ENCODE results near the gene ADAT1.
"Not testable (repeated sequence)": the region's sequence is repeated elsewhere in the genome, so short reads cannot be mapped to it uniquely, and the experiment has no call there.

The ADAT1 gene

DNA sequence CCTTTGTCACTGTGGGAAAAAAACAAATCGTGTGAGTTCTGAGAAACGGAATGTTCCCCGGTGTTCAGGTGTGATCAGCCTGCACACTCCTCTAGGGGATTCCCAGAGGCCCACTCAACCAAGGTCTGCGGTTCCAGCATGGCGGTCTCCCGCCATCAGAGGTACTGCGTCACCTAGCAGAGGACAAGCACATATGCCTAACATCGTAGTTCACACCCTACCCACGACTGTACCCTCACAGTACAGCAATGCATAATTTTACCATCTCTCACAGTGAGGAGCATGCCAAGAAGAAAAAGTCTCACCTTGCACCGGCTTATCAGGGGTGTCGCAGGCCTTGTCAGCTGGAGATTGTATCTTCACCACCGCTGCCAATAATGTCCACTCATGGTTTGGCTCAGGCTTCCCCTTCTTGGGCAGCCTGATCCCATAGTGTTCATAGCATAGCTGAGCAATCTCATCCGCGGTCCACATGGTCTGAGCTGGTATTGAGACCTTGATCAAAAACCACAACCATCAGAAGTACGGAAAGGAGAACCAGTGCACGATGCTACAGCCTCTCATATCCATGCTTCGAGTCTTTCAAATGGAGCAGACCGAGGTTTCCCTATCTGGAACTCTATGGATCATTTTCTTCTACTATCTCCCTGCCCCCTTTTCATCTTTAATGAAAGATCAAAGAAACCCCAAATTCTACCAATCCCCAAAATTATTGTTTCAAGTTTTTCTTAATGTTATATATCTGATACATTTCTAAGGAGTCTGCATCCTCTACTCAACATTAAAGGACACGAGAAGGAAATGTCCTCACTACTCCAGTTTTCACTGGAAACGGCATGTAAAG, 2.5 kb downstream of the ADAT1 start:
- peak; percentile 84 for DNase-seq

DNA sequence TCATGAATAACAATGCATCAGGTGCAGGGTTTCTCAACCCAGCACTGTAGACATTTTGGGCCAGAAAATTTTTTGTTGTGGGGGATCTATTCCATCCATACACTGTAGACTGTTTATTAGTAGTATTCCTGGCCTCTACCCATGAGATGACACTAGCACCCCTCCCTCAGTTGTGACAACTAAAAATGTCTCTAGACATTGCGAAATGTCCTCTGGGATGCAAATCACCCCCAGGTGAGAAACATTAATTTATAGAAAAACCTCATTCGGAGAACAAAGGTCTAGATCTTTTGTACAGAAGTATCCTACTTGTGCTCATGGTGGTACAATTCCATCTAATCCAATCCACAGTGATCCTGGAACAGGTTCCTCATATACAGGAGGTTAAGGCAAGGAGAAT, 4.3 kb downstream of the ADAT1 start:
- no peak for DNase-seq

DNA sequence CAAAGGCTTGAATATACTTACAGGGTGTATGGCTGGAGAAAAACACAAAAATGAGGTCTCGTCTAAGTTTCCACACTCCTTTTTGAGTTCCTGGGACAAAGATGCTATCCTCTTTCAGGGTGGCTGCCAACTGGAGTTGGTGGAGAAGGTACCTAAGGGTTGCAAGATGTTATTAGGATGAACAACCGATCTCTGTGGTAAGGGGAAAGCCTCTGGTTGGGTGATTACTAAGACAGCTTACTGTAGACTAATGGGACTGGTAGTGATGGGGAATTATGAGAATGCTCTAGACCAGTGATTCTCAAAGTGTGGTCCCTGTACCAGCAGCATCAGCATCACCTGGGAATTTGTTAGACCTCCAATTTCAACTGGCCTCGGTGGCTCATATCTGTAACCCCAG, 6.0 kb downstream of the ADAT1 start:
- DNase-seq = no peak

DNA sequence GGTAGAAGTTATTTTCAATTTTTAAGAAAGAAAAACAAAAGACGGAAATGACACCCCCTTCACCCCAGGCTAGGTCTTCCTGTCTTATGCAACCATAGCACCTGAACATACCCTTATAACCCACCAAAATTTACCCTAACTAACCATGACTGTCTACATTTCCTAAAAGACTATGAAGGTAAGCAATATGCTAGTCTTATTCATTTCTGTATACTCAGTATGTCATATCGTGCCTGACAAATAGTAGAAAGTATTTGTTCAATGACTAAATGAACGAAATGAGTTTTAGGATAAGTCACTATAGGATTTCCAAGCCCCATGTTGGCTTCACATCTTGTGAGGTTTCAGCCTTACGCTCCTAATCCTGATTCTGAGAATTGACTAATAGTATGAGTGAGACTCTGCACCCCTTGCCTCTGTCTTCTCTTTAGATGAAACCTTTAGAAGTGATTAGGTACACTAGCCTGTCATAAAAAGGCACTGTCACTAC, 6.5 kb downstream of the ADAT1 start:
- DNase-seq = peak; percentile 56

DNA sequence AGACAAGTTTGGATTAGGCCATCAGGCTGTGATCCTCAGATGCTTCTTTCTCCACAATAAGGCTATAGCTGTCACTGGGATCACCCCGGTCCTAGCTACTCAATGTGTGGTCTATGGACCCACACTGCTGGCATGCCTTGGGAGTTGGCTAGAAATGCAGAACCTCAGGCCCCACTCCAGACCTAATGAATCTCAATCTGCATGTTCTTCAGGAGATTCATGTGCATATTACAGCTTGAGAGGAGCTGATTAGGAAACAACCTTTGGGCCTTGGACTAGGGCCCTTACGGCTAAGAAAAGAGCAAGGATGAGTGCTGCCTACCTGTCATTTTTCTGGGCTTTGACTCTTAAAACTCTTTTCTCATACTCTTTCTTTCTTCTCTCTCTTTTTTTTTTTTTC, 7.5 kb downstream of the ADAT1 start:
- DNase-seq = no peak

DNA sequence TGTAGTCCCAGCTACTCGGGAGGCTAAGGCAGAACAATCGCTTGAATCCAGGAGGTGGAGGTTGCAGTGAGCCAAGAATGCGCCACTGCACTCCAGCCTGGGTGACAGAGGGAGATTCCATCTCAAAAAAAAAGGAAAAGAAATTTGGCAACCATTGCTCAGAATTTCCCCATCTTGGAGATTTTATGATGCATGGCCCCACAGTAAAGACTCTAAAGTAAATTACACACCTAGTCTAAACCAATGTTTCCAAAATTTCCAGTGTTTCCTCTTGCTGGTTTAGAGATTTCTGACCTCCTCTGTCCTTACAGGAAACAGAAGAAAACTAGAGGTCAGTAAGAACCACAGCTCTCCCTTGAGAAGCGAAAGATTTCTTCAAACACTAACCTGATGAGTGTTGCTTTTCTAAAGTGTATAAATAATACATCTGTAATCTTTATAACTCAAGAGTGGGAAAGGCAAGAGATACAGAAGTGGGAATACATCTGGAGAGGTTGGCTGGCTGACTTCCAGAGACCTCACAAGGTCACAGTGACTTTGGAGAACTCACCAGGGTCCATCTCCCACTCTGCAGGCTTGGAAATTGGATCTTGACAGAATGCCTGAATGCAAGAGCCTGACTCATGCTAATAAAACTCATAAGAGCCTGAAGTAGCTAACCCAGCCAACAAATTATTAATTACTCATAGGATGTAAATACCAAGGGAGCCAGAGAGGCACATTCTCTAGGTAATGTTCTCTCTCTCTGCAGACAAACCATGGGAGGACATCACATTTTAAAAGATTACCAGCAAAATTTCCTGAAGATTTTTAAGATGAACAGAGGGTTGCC, 8.8 kb downstream of the ADAT1 start:
- DNase-seq = no peak

DNA sequence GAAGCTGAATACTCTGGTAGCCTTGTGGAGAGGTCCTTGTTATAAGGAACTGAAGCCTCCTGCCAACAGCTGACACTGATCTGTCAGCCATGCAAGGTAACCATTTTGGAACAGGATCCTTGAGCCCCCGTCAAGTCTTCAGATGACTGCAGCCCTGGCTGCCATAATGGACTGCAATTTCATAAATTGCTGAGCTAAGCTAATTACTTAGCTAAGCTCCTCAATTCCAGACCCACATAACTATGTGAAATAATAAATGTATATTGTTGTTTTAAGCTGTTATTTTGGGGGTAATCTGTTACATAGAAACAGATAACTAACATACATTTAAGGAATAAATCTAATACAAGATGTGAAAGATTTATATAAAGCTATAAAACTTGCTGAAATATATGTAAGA, 16.6 kb downstream of the ADAT1 start:
- no peak for DNase-seq

DNA sequence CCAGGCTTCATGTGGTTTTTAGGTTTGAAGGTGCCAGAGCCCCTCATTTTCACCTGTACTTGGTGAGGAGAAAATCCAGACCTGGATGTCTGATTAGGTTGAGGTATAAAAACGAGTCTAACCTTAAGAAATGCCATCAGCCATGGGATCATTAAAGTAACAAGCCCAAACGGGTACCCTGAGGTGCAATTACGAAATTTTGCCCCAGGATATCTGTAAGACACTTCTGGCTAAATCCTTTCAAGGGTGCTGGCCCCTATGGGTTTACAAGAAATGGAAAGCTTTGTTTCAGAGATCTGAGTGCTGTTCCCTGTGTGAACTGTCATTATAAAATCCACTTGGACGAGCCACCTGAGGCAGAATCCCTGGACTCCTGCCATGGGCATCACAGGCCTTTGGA, 19.8 kb downstream of the ADAT1 start:
- DNase-seq = no peak

DNA sequence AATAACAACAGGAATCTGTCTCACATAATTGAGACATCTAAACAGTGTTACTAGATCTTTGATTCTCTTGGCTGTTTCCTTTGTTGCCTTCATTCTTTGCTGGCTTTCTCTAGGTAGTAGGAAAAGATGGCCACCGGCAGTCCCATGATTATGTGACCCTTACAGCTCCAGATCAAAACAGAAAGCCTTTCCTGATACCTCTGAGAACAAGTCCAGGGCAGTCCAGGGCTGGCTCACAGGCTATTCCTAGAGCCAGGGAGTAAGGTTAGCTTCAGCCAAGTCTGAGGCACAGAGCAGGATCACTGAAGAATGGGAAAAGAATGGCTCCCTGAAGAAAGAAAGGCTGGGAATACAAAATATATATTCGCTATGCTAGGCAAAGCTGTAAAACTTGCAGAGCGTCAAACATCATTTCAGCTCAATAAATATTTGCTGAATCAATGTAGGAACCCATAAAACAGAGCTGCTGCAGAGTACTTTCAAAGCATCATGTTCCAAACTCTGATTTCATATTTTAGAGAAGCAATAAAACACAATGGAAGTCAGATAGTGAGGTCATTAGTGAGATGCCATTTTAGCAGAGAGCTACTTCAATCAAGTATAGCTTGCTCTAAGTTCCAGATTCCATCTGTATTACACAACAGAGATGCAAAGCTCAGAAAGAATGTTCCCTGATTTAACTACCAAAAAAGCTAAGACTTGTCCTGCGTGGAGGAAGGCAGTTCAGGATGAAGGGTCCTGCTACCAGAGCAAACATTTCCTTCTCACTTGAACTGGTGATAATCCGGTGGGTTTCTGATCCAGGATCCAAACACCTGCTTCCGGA, 23.4 kb downstream of the ADAT1 start:
- DNase-seq = no peak

DNA sequence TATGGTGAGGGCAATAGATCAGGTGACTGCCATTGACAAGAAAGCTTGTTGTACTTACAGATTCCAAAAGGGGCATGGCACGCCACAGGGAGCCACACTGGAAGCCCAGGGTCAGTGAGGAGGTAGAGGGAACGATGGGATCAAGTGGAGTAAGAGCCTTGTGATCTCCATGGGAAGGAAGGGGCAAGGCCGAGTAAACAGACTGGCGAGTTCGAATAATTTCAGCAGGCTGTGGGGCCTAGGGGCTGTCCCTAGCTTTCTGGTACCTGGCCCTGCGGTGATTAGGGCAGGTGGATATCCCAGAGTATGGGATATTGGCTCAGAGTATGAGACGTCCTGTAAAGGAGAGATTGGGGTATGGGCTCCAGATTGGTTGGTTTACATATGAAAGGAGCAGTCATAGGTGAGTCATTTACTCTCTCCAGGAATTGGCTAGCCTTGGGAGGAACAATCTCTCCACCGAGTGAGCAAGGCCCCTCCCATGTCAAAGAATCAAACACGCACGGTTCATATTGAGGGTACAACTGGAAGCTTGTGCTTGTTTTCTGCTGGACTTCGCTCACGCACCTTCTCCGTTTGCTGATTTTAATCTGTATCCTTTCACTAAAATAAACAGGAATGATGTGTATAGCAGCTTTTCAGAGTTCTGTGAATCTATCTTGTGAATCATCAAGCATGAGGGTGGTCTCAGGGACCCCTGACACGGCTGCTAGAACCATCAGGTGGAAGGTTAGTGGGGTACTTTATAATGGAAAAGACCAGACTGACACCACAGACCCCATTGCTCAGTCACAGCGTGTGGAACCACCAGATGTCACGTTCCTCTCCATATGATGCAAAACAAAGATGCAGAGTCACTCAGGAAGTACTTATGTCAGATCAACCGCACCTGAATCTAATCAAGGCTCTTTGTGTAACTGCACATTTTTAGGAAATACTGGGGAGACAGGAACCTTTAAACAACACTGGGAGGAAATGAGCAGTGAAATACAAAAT, 29.0 kb downstream of the ADAT1 start:
- no peak for DNase-seq

DNA sequence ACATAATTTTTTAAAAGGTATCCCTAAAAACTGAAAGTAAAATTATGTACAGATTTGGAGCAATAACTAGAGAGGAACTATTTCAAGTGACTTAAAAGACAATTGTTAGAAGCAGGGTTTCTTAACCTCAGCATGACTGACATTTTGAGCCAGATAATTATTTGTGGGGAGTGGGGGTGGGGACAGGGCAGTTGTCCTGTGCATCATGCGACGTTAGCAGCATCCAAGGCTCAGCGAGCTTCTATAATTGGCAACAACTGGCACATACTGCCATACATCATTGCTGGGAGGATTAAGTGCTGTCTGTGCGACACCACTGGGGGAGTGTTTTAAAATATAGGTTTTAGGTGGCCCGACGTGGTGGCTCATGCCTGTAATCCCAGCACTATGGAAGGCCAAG, 29.8 kb downstream of the ADAT1 start:
- DNase-seq = no peak

DNA sequence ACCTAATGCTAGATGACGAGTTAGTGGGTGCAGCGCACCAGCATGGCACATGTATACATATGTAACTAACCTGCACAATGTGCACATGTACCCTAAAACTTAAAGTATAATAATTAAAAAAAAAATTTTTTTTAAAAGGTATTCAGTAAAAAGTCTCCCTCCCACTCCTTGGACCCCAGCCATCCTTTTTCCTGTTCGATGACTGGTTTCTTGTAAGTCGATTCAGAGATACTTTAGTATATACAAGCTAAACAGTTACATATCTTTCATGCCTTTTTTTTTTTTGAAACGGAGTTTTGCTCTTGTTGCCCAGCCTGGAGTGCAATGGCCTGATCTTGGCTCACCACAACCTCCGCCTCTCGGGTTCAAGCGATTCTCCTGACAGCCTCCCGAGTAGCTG, 31.2 kb downstream of the ADAT1 start:
- DNase-seq = not testable (repeated sequence)

DNA sequence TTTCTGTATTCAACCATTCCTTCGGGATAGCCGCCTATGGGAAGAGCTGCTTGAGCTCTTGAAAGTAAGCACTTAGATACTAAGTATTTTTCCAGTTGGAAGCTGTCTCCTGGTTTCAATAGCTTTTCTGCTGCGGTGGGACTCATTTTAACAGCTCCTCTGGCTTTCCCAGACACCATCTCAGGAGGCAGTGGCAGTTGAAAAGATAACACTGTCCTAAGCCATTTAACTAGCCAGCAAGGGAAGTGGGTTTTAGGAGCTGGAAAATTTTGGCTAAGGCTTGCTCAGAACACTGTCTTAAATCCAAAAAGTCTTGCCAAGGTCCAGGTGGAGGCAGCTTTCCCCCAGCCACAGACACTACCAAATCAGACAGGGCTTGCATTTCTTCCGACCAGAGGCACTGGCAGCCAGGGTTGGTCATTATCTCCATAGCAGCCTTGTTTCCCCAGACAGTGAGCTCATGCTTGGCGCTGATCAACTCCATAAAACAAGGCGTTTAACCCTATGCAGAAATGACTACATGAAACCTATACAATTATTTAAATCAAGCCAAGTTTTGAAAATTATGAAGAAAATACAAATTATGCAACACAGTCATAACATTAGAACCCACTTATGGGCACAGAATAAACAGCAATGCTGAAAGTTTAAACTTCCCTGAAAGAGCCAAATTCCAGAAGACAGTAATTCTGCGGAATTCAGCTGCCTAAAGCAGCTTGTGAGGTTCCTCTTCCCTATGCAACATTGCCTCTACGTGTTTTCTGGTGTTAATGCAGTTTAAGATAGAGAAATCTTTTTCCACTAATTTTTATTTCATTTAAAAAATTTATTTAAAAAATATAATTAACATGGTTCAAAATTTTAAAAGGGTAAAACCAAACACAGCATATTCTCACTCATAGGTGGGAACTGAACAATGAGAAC, 31.9 kb downstream of the ADAT1 start:
- no peak for DNase-seq

DNA sequence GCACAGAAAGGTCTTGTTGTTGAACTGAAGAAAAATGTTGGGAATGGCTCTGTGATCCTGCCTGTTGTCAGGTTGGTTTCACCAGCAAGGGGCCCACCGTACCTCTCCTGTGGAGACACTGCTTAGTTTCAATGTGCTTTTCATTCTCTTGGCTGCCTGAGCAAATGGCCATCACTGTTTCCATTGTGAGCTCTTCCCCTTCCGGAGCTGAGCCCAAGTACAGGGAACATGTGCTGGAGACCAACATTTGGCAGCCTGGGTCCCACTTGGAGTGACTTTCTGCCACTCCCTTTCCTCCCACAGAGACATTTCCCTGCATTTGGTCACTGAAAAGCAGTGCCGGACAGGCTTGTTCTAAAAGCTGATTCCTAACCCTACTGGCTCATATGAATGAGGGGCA, 33.8 kb downstream of the ADAT1 start:
- no peak for DNase-seq

DNA sequence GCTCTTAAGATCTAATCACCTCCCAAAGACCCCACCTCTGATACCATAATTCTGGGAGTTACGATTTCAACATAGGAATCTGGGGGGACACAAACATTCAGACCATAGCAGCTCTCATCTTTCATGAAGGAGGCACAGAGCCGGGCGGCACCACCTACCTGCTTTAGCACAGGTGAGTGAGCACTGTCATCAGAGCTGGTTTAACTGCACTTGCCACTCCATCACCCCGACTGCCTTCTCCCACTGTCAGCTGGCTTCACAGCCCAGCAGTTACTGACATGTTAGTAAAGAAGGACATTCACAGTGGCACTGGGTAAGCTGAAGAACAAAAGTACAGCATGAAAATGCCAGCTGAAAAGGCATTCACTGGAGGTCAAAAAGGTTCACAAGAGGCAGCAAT, 34.4 kb downstream of the ADAT1 start:
- DNase-seq = no peak

DNA sequence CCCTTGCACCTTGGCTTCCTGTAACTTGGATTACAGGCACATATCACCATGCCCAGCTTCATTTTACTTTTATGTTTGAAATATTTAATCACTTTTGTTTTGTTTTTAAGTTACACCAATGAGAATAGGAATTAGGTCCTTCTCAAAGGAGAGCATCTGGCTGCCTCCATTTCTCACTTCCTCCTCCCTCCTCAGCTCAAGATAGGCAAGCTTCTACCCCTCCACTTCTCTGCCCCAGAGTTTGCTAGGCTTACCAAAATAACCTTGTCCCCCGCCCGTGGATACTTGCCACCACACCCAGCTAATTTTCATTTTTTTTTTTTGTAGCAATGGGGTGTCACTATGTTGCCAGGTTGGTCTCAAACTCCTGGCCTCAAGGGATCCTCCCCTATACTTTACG, 39.0 kb downstream of the ADAT1 start:
- DNase-seq = no peak

DNA sequence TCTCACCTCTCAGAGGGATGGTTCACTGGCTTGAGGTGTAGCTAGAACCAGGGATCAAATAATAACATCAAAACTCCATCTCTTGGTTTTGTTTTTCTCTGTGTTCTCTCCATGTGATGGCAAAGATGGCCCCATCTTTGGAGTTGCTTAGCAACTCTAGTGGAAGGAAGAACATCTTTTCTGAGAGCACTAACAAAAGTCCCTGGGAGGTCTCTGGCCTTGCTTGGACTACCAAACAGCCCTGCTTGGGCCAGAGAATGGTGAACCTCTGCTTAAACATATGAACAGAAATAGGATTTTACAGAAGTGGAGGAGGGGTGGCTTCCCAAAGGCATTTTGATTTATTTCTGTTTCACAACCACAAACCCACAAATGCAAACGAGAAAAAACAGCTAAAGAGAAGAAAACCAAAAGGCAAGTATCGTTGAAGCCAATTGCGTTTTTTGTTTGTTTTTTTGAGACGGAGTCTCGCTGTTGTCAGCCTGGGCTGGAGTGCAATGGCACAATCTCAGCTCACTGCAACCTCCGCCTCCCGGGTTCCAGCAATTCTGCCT, 43.7 kb downstream of the ADAT1 start:
- DNase-seq = no peak

DNA sequence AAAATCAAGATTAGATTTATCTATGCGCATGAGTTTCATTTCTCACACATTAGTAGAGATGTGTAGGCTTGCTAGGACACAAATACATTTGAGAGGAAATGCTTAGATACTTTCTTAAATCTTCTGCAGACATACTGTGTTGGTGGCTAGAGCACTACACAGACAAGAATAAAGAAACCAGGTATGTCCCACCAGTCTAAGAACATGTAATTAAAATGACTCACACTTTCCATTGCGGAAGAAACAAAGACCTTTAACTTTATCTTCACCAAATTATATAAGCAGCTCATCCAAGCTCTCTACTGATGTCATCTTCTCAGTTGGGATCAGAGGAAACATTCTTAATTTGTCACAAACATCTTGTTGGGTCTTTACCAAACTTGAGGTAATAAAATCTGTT, 44.4 kb downstream of the ADAT1 start:
- no peak for DNase-seq

DNA sequence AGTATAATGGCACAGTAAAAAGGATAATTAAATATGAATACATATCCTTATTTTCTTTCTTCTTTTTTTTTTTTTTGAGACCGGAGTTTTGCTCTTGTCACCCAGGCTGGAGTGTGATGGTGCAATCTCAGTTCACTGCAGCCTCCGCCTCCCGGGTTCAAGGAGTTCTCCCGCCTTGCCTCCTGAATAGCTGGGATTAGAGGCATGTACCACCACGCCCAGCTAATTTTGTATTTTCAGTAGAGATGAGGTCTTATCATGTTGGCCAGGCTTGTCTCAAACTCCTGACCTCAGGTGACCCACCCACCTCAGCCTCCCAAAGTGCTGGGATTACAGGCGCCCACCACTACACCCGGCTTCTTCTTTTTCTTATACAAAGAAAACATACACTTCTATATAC, 44.9 kb downstream of the ADAT1 start:
- DNase-seq = no peak

DNA sequence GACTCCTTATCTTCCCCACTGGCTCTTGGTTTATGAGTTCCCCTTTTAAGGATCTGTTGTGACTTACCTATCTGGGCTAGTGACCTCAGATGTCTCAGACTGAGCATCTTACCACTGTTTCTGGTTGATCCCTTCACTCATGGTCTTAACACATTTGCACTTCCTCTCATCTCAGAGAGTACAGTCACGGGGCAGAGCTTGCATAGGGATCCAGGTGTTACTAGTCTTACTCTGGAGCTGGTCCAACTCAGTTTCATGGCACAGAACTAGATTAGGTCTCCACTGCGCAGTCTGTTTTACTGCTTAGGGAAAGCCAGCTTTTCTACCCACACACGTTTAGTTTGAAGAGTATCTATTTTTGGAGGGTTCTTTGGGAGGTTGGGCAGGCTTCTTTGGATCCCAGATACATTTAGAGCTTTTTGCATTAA, 46.7 kb downstream of the ADAT1 start:
- DNase-seq = no peak

Data from CD4-positive, alpha-beta T cell treated with Interleukin-21 for 1 hour (primary cell).